Suprapubic skin (tissue), 4 donors: Measurements from ENCODE around the gene NPAS3. TPM values are rescaled to one million over a fixed set of nuclear protein-coding genes. Genes with fewer than 3 reads are reported as not detected.

ENCODE experiments used
- DNase-seq, 2 donors: peaks; one replicate each; pipeline ENCODE4 v3.0.0-alpha.2; 2019; ENCODE audit warnings: low spot score in 2 of 2
- H3K27ac ChIP-seq: fragments of 200-600 bp; sonication (generic); one replicate; pipeline ENCODE4 v1.5.1; 2019
- H3K27me3 ChIP-seq: fragments of 200-600 bp; sonication (generic); one replicate; pipeline ENCODE4 v1.5.1; 2019
- H3K36me3 ChIP-seq: fragments of 200-600 bp; sonication (generic); one replicate; pipeline ENCODE4 v1.5.1; 2019
- H3K4me1 ChIP-seq: fragments of 200-600 bp; sonication (generic); one replicate; pipeline ENCODE4 v1.5.1; 2019
- H3K4me3 ChIP-seq: fragments of 200-600 bp; sonication (generic); one replicate; pipeline ENCODE4 v1.5.1; 2019; ENCODE audit warnings: mild to moderate bottlenecking
- H3K9me3 ChIP-seq: fragments of 200-600 bp; sonication (generic); one replicate; pipeline ENCODE4 v1.5.1; 2019
- CTCF ChIP-seq, 2 donors: fragments of 200-600 bp in 1 of 2; fragments of 450-650 bp in 1 of 2; sonication (generic) in 1 of 2; IDR thresholded peaks; one replicate each; pipeline ENCODE4 v1.5.1; 2016 to 2019; ENCODE audit warnings: antibody characterized with exemption in 2 of 2, mild to moderate bottlenecking in 1 of 2, moderate library complexity in 1 of 2
- EP300 ChIP-seq: sonication (generic); formaldehyde crosslinking; IDR thresholded peaks from one replicate; pipeline ENCODE4 v1.6.1; 2017; ENCODE audit warnings: antibody characterized with exemption
- POLR2A ChIP-seq, 2 donors: fragments of 450-650 bp; IDR thresholded peaks; one replicate each; pipeline ENCODE4 v1.6.1; 2017; ENCODE audit warnings: antibody characterized with exemption in 2 of 2, mild to moderate bottlenecking in 2 of 2, moderate library complexity in 2 of 2
- POLR2AphosphoS5 ChIP-seq, 3 donors: sonication (generic); formaldehyde crosslinking; IDR thresholded peaks; one replicate each; pipeline ENCODE4 v1.6.1; 2017; ENCODE audit warnings: antibody characterized with exemption in 3 of 3
- WGBS: methylation state at CpG from one replicate; pipeline ENCODE4 v1.1.5; 2018; 5-methylcytosine and 5-hydroxymethylcytosine counted together
- total RNA-seq, 4 donors: library from RNA; depleted of rRNA; stranded (reverse); fragments of >200 nt; gene quantifications; one replicate each; pipeline ENCODE4 v1.1.0, GENCODE V29; 2016

Gene NPAS3
- total RNA-seq, 4 donors from 2014 or later: 0.17 to 0.45 (median 0.29) TPM; not detected in 1

GRCh38 chr14:33532553-33532952 is 593.9 kb downstream of the NPAS3 start:
- Histone ChIP-seq H3K4me3 (no peak overlapping the region), H3K27ac (no peak overlapping the region), H3K27me3 (no peaks in the 10 kb centered on the region), H3K4me1 (no peaks in the 10 kb centered on the region), H3K9me3 (no peaks in the 10 kb centered on the region), H3K36me3 (no peaks in the 10 kb centered on the region)
- WGBS: 86% methylated on average over 3 of the region's 3 CpGs
- TF ChIP-seq CTCF (IDR thresholded peaks at IDR 0.05) (no peak), POLR2A (IDR thresholded peaks at IDR 0.05) (no peak), EP300 (no peak), POLR2AphosphoS5 (IDR thresholded peaks at IDR 0.05) (no peak)
- DNase-seq: no peak

- TF ChIP-seq POLR2AphosphoS5 (IDR thresholded peaks at IDR 0.05) (no peak), EP300 (no peak), CTCF (IDR thresholded peaks at IDR 0.05) (no peak), POLR2A (IDR thresholded peaks at IDR 0.05) (no peak)
- H3K27ac ChIP-seq: no peak overlapping the region
- 88% methylated on average over 2 of the region's 2 CpGs for WGBS
- no peaks in the 10 kb centered on the region for H3K27me3 ChIP-seq
- no peaks in the 10 kb centered on the region for H3K36me3 ChIP-seq
- no peak for DNase-seq
- H3K4me3 ChIP-seq: no peak overlapping the region
- no peaks in the 10 kb centered on the region for H3K9me3 ChIP-seq
- peaks cover 3% of the 10 kb centered on the region for H3K4me1 ChIP-seq
Measured at GRCh38 chr14:33534104-33534503, 595.4 kb downstream of the NPAS3 start.

GRCh38 chr14:33534632-33535031 is 596.0 kb downstream of the NPAS3 start:
- Histone ChIP-seq H3K9me3 (no peaks in the 10 kb centered on the region), H3K4me3 (no peak overlapping the region), H3K27me3 (no peaks in the 10 kb centered on the region), H3K4me1 (peaks cover 3% of the 10 kb centered on the region), H3K36me3 (no peaks in the 10 kb centered on the region), H3K27ac (no peak overlapping the region)
- 75% methylated on average over 6 of the region's 6 CpGs for whole genome bisulfite sequencing
- no peak for TF ChIP-seq POLR2AphosphoS5 (IDR thresholded peaks at IDR 0.05)
- no peak for TF ChIP-seq POLR2A (IDR thresholded peaks at IDR 0.05)
- no peak for TF ChIP-seq CTCF (IDR thresholded peaks at IDR 0.05)
- no peak for TF ChIP-seq EP300
- no peak for DNase-seq

GRCh38 chr14:33539918-33540357 is 601.3 kb downstream of the NPAS3 start:
- H3K4me3 ChIP-seq: no peak overlapping the region
- H3K27ac ChIP-seq: no peak overlapping the region
- WGBS: 71% methylated on average over 3 of the region's 3 CpGs
- H3K36me3 ChIP-seq: no peaks in the 10 kb centered on the region
- H3K27me3 ChIP-seq: no peaks in the 10 kb centered on the region
- TF ChIP-seq POLR2AphosphoS5 (IDR thresholded peaks at IDR 0.05): no peak
- TF ChIP-seq CTCF (IDR thresholded peaks at IDR 0.05): no peak
- no peak for TF ChIP-seq POLR2A (IDR thresholded peaks at IDR 0.05)
- no peak for TF ChIP-seq EP300
- no peak for DNase-seq
- H3K9me3 ChIP-seq: no peaks in the 10 kb centered on the region
- peaks cover 3% of the 10 kb centered on the region for H3K4me1 ChIP-seq

- H3K36me3 ChIP-seq: no peaks in the 10 kb centered on the region
- H3K27ac ChIP-seq: no peak overlapping the region
- H3K4me3 ChIP-seq: no peak overlapping the region
- H3K4me1 ChIP-seq: peaks cover 3% of the 10 kb centered on the region
- DNase-seq: no peak
- WGBS: 100% methylated on average over 2 of the region's 2 CpGs
- TF ChIP-seq POLR2AphosphoS5 (IDR thresholded peaks at IDR 0.05) (no peak), CTCF (IDR thresholded peaks at IDR 0.05) (no peak), POLR2A (IDR thresholded peaks at IDR 0.05) (no peak), EP300 (no peak)
- no peaks in the 10 kb centered on the region for H3K27me3 ChIP-seq
- H3K9me3 ChIP-seq: no peaks in the 10 kb centered on the region
Measured at GRCh38 chr14:33541171-33541570, 602.5 kb downstream of the NPAS3 start.
